HepG2 (cell line): ENCODE measurements around the gene FHL3. TPM values are rescaled to one million over a fixed set of nuclear protein-coding genes. Genes with fewer than 3 reads are reported as not detected.

Source experiments
- ATAD3A ChIP-seq: sonication (generic); formaldehyde crosslinking; IDR thresholded peaks from 2 replicates; pipeline ENCODE4 v1.4.0; 2020; ENCODE audit warnings: missing genetic modification reagents
- ATF3 ChIP-seq: sonication (generic); formaldehyde crosslinking; IDR thresholded peaks from 2 replicates; pipeline ENCODE4 v1.4.0; 2020; ENCODE audit warnings: missing genetic modification reagents
- ATM ChIP-seq: fragments of 450-650 bp; IDR thresholded peaks from 2 replicates; pipeline ENCODE4 v1.7.1; 2017; ENCODE audit warnings: mild to moderate bottlenecking, borderline replicate concordance
- CENPT ChIP-seq: sonication (generic); formaldehyde crosslinking; IDR thresholded peaks from 2 replicates; pipeline ENCODE4 v1.8.0; 2022; ENCODE audit warnings: low read depth, mild to moderate bottlenecking, moderate library complexity, missing genetic modification reagents
- E2F5 ChIP-seq: sonication (generic); formaldehyde crosslinking; conservative IDR thresholded peaks from 2 replicates; pipeline ENCODE4 v1.4.0; 2020; ENCODE audit warnings: missing genetic modification reagents
- ELF1 ChIP-seq: sonication (generic); formaldehyde crosslinking; IDR thresholded peaks from 2 replicates; pipeline ENCODE4 v1.4.0; 2020; ENCODE audit warnings: missing genetic modification reagents
- FOSL1 ChIP-seq: sonication (generic); formaldehyde crosslinking; IDR thresholded peaks from 2 replicates; pipeline ENCODE4 v1.9.0; 2021; ENCODE audit warnings: missing genetic modification reagents, borderline replicate concordance
- FOXO1 ChIP-seq: sonication (generic); formaldehyde crosslinking; IDR thresholded peaks from 2 replicates; pipeline ENCODE4 v1.4.0; 2020; ENCODE audit warnings: missing genetic modification reagents
- FOXP1 ChIP-seq, 2 experiments: fragments of 450-650 bp in 1 of 2; IDR thresholded peaks; 2 replicates each; pipeline ENCODE4 v1.6.1; 2017 to 2018; ENCODE audit warnings: antibody characterized with exemption in 1 of 2
- HCFC1 ChIP-seq: fragments of 150-350 bp; IDR thresholded peaks from 2 replicates; pipeline ENCODE4 v1.6.1; 2014; ENCODE audit warnings: low read depth, low read length
- HINFP ChIP-seq: sonication (generic); formaldehyde crosslinking; IDR thresholded peaks from 2 replicates; pipeline ENCODE4 v1.4.0; 2020; ENCODE audit warnings: low read depth, mild to moderate bottlenecking, missing genetic modification reagents
- JUND ChIP-seq: sonication (generic); formaldehyde crosslinking; IDR thresholded peaks from 2 replicates; pipeline ENCODE4 v1.8.0; 2022; ENCODE audit warnings: mild to moderate bottlenecking, missing genetic modification reagents
- MAFG ChIP-seq: sonication (generic); formaldehyde crosslinking; IDR thresholded peaks from 2 replicates; pipeline ENCODE4 v1.5.1; 2020; ENCODE audit warnings: mild to moderate bottlenecking, missing genetic modification reagents
- MED1 ChIP-seq: sonication (generic); formaldehyde crosslinking; IDR thresholded peaks from 2 replicates; pipeline ENCODE4 v1.4.0; 2020; ENCODE audit warnings: missing genetic modification reagents
- NFIB ChIP-seq: sonication (generic); formaldehyde crosslinking; IDR thresholded peaks from 2 replicates; pipeline ENCODE4 v1.9.0; 2021; ENCODE audit warnings: missing genetic modification reagents, mild to moderate bottlenecking, borderline replicate concordance
- NR3C1 ChIP-seq: sonication (generic); formaldehyde crosslinking; IDR thresholded peaks from 2 replicates; pipeline ENCODE4 v1.4.0; 2020; ENCODE audit warnings: missing genetic modification reagents
- POLR2AphosphoS2 ChIP-seq: IDR thresholded peaks from 2 replicates; pipeline ENCODE4 v1.6.1; 2011; ENCODE audit warnings: low read depth, low read length, improper control_type of control experiment
- RBM39 ChIP-seq: fragments of 200-400 bp; formaldehyde crosslinking; IDR thresholded peaks from one replicate; pipeline ENCODE4 v1.6.1; 2018; ENCODE audit warnings: antibody characterized with exemption, mild to moderate bottlenecking, low read depth, low read length; ENCODE audit not compliant: poor library complexity, severe bottlenecking
- RCOR2 ChIP-seq: IDR thresholded peaks from 2 replicates; pipeline ENCODE4 v1.6.1; 2016; ENCODE audit warnings: missing biosample characterization, missing genetic modification reagents
- REXO4 ChIP-seq: sonication (generic); formaldehyde crosslinking; IDR thresholded peaks from 2 replicates; pipeline ENCODE4 v1.8.0; 2022; ENCODE audit warnings: missing genetic modification reagents, mild to moderate bottlenecking, borderline replicate concordance
- RFXAP ChIP-seq: sonication (generic); formaldehyde crosslinking; IDR thresholded peaks from 2 replicates; pipeline ENCODE4 v1.4.0; 2020; ENCODE audit warnings: missing genetic modification reagents, borderline replicate concordance
- SNAI1 ChIP-seq: sonication (generic); formaldehyde crosslinking; IDR thresholded peaks from 2 replicates; pipeline ENCODE4 v1.5.0; 2020; ENCODE audit warnings: mild to moderate bottlenecking, missing genetic modification reagents, borderline replicate concordance
- SNRNP70 ChIP-seq: fragments of 200-400 bp; formaldehyde crosslinking; IDR thresholded peaks from 2 replicates; pipeline ENCODE4 v1.6.1; 2017; ENCODE audit warnings: mild to moderate bottlenecking, low read depth, low read length, moderate library complexity
- TSC22D2 ChIP-seq: sonication (generic); formaldehyde crosslinking; IDR thresholded peaks from 2 replicates; pipeline ENCODE4 v1.5.1; 2020; ENCODE audit warnings: missing genetic modification reagents, mild to moderate bottlenecking, borderline replicate concordance
- ZFP41 ChIP-seq: sonication (generic); formaldehyde crosslinking; IDR thresholded peaks from 2 replicates; pipeline ENCODE4 v1.4.0; 2020; ENCODE audit warnings: mild to moderate bottlenecking, missing genetic modification reagents, borderline replicate concordance
- ZFP62 ChIP-seq: sonication (generic); formaldehyde crosslinking; IDR thresholded peaks from 2 replicates; pipeline ENCODE4 v1.4.0; 2020; ENCODE audit warnings: missing genetic modification reagents
- ZNF10 ChIP-seq: sonication (generic); formaldehyde crosslinking; IDR thresholded peaks from 2 replicates; pipeline ENCODE4 v1.4.0; 2020; ENCODE audit warnings: mild to moderate bottlenecking, low read depth, missing genetic modification reagents, borderline replicate concordance
- ZNF7 ChIP-seq: IDR thresholded peaks from 2 replicates; pipeline ENCODE4 v1.6.1; 2016; ENCODE audit warnings: missing biosample characterization, missing genetic modification reagents
- ZNF772 ChIP-seq: sonication (generic); formaldehyde crosslinking; IDR thresholded peaks from 2 replicates; pipeline ENCODE4 v1.5.0; 2020; ENCODE audit warnings: mild to moderate bottlenecking, missing genetic modification reagents
- ZNF816 ChIP-seq: sonication (generic); formaldehyde crosslinking; IDR thresholded peaks from 2 replicates; pipeline ENCODE4 v1.8.0; 2022; ENCODE audit warnings: missing genetic modification reagents, mild to moderate bottlenecking, borderline replicate concordance
- polyA plus RNA-seq, 8 experiments: library from polyadenylated mRNA; depleted of rRNA in 3 of 8; stranded (reverse) in 7 of 8; unstranded in 1 of 8; fragments of >200 nt; fragmentation: Illumina TruSeq in 4 of 8; extraction: Trizol in 4 of 8; gene quantifications; 2 replicates each; pipeline versions ENCODE4 v1.2.1 to v1.2.3, GENCODE V29; 2011 to 2016; ENCODE audit warnings: low read depth in 4 of 8, missing spikeins in 1 of 8, mixed read lengths in 1 of 8; ENCODE audit not compliant: insufficient read depth in 1 of 8
- total RNA-seq, 5 experiments: library from RNA; depleted of rRNA; stranded (reverse); fragments of >200 nt; fragmentation: Illumina TruSeq; extraction: Trizol; gene quantifications; 2 replicates each; pipeline ENCODE4 v1.2.3, GENCODE V29; 2016; ENCODE audit warnings: low read depth in 1 of 5

FHL3 gene
- total and polyA plus RNA-seq, 2 of the 13 experiments (the other 11 are each of a cell fraction or from before 2014, with no cell fraction given), result 2.8 to 6.6 TPM

- TF ChIP-seq NFIB (CRISPR knock-in tag) (no peak), ATAD3A (CRISPR knock-in tag) (no peak), ATF3 (CRISPR knock-in tag) (peak; percentile 45; the same call in 1 of the 2 replicates), ATM (no peak), JUND (CRISPR knock-in tag) (peak; percentile 87), SNRNP70 (no peak), ZNF7 (peak; percentile 58; the same call in 1 of the 2 replicates), MAFG (no peak), ZFP62 (CRISPR knock-in tag) (no peak), ZFP41 (CRISPR knock-in tag) (peak; percentile 100), ELF1 (CRISPR knock-in tag) (peak; percentile 85), HINFP (CRISPR knock-in tag) (peak; percentile 83), RFXAP (CRISPR knock-in tag) (peak; percentile 68; the same call in 1 of the 2 replicates), ZNF816 (no peak), ZNF10 (CRISPR knock-in tag) (no peak), RBM39 (no peak), E2F5 (peak; percentile 83), MED1 (CRISPR knock-in tag) (peak; percentile 56), POLR2AphosphoS2 (no peak), NR3C1 (CRISPR knock-in tag) (no peak), FOXP1 (IDR thresholded peaks at IDR 0.05) (no peak), FOXP1 (CRISPR knock-in tag; IDR thresholded peaks at IDR 0.05) (no peak), SNAI1 (peak; percentile 88; the same call in 1 of the 2 replicates), CENPT (CRISPR knock-in tag) (peak; percentile 97), ZNF772 (peak; percentile 92; the same call in 1 of the 2 replicates), REXO4 (CRISPR knock-in tag) (peak; percentile 88; the same call in 1 of the 2 replicates), RCOR2 (CRISPR knock-in tag) (peak; percentile 68; the same call in 1 of the 2 replicates), TSC22D2 (CRISPR knock-in tag) (no peak), HCFC1 (peak; percentile 92), FOXO1 (CRISPR knock-in tag) (peak; percentile 69), FOSL1 (no peak)
Measured at GRCh38 chr1:38012363-38013226, 7.3 kb upstream of the FHL3 start, which contains the start of gene UTP11 (continued).
